Astrocyte of the hippocampus (primary cell): ENCODE measurements around the gene TCAP.
"Not testable (repeated sequence)": the region's sequence is repeated elsewhere in the genome, so short reads cannot be mapped to it uniquely, and the experiment has no call there.

ENCODE experiments used
- DNase-seq: peaks from one replicate; pipeline ENCODE4 v3.0.0; 2011; ENCODE audit warnings: low read depth, low spot score

TCAP gene

GRCh38 chr17:39704821-39705551, 39.8 kb downstream of the TCAP start:
- peak; percentile 77 for DNase-seq

- DNase-seq, result peak; percentile 18
Measured at GRCh38 chr17:39705786-39706348, 40.7 kb downstream of the TCAP start.

GRCh38 chr17:39706383-39706782, 41.2 kb downstream of the TCAP start:
- peak; percentile 23 for DNase-seq

- no peak for DNase-seq
Measured at GRCh38 chr17:39706921-39707337, 41.8 kb downstream of the TCAP start.

GRCh38 chr17:39709319-39709997, 44.3 kb downstream of the TCAP start:
- DNase-seq, result no peak

GRCh38 chr17:39709998-39710964, 45.1 kb downstream of the TCAP start:
- DNase-seq, result no peak

GRCh38 chr17:39711071-39711470, 45.9 kb downstream of the TCAP start:
- DNase-seq, result not testable (repeated sequence)

GRCh38 chr17:39711851-39712250, 46.7 kb downstream of the TCAP start:
- no peak for DNase-seq

GRCh38 chr17:39714234-39714633, 49.1 kb downstream of the TCAP start:
- no peak for DNase-seq

GRCh38 chr17:39715375-39716072, 50.4 kb downstream of the TCAP start:
- no peak for DNase-seq
